HG02840 (cell line): ENCODE data around the gene SASH1.
A peak's percentile ranks its signal among the peaks of the same experiment; 100 is the strongest.

Experiments used
- ATAC-seq: cut with Tn5 transposase; IDR thresholded peaks from one replicate; pipeline ENCODE4 v1.9.1; 2021; ENCODE audit warnings: mild to moderate bottlenecking, moderate library complexity, moderate number of reproducible peaks; ENCODE audit not compliant: unreplicated experiment, low FRiP score

SASH1 gene

DNA sequence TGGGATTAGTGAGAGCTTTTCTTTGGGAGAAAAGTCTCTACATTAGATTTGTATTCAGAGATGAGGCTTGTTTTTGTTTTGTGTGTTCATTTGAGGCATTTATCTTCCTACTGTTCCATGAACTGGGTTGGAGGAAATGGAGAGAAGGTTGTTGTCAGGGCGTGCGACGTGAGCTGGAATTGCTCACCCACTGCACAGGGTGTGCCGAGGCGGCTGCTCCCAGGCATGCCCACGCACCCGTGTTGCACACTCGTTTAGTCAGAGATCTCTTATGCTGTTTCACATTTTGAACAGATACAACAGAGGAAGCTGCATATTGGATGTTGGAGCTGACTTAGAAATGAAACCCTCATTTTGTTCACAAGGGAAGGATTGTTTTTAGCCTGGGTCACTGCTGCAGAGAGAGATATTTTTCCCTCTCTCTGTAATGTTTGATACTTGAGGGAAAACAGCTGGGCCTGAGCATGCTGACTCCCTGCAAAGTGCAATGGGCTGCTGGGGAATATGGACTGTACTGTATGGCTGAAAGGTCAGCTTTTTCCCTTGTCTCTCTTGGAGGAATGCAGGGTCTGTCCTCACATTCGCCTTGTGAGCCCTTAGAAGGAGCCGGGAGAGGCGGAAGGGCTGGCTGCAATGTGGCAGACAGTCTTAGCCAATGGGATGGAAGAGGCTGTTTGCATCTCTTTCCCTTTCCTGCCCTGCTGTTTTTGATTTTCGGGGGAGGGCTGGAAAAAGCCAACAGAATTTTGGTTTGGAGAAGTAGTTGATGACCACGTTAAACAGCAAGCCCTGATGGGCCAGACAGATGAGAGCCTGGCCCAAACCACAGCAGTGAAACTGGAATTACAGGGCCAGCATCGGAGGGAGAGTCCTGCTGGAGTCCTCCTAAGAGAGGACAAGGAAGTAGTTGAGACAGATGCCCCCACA, 170.8 kb downstream of the SASH1 start:
- ATAC-seq, result no peak

DNA sequence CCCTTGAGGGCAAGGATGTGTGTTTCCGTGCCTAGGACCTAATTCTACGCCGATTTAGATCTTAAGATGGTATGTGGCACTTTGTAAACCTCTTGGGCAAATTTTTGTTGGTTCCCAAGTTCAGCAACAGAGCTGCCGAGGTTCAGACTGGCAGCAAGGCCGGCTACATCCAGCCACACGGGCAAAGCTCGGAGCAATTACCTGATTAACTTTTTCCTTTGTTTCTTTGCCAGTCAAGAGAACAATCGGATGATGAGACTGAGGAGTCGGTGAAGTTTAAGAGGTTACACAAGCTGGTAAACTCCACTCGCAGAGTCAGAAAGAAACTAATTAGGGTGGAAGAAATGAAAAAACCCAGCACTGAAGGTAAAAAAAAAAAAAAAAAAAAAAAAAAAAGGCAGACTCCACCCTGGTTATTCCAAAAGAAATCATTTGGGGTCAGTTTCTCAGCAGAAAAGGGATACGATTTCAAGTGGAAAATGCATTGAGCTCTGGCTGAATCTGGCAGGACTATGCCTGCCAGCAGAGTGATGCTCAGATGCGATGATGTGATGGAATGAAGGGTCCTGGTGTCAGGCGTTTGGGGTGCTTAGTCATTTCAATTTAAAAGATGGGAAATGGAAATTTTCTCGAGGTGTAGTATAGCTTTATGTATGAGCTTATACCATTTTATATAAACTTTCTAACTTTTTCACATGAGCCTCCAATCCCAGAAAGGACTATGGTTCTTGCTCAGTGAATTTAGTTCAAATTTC, 171.6 kb downstream of the SASH1 start:
- ATAC-seq, result no peak

DNA sequence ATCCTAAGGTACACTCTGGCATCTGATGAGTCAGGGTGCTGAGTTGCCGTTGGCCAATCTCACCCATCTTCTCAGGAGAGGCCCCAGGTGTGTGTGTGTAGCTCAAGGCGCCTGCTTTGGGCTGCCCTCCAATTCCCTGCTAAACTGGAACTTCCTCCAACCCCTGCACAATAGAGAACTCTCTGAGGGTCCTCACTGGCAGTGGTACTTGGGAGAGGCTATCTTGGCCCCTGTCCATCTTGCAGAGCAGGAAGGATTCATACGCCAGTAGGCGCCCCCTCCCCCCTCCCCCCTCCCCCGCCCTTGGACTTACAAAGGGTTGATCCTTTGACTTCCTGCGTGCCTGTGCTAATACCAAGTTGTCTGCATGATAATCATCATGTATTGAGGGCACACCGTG, 173.6 kb downstream of the SASH1 start:
- no peak for ATAC-seq

DNA sequence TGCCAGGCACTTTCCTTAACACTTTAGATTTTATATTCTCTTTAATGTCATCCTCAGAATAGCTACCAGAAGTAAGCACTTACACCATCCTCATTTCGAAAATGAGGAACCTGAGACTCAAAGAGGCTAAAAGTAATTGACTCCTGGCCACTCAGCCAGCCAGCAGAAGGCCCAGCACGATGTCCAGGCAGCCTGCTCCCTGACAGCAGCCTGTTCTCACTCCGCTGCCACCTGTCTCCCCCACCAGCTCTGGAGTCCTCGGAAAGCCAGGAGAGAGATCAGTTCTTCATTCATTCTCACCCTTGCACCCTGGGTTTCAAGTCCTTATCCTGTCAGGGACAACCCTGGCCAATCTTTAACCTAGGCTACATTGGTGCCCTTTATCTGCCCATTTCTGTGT, 174.0 kb downstream of the SASH1 start:
- no peak for ATAC-seq

DNA sequence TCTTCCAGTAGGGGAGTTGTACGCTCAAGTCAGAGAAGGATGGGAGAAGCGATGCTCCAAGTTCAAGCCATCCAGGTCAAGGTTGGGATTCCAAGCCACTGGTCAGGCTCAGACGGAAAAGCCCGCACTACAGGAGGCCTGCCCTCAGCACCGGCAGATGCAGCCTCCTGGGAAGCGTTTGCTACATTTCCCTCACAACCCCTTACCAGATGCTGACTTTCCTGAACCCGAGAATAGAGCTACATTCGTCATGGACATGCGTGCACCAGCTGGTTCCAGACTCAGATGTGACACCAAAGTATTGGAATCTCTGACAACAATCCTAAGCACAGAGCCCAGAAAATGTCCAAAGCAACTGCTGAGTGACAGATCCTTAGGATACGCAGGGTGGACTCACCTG, 174.8 kb downstream of the SASH1 start:
- ATAC-seq, result no peak

DNA sequence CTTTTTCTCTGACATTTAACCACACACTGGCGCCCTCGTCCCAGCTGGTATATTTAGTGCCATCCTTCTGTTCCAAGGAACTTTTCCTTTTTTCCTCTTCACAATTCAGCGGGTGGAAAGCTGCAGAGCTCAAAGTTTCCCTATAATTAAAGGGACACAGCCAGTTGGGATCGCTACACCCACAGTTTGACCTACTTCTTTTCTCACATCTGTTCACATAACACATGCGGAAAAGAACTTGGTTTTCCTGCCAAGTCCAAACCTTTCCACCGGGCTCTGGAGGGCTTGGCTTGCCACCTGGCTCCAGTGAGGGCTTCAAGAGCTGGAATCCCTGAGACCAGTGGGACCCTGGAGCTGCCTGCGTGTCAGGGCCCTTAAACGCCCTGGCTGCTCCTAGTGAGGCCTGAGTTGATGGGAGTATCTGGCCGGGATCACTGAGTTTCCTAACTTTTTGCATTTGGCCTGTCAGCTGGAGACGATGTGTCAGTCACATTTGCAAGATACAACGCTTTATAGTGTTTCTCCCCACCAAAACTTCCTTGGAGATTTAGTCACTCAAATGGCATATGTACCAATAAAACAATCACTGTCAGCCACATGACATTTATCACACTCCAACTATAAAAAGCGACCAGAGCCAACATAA, 176.0 kb downstream of the SASH1 start:
- ATAC-seq, result no peak

DNA sequence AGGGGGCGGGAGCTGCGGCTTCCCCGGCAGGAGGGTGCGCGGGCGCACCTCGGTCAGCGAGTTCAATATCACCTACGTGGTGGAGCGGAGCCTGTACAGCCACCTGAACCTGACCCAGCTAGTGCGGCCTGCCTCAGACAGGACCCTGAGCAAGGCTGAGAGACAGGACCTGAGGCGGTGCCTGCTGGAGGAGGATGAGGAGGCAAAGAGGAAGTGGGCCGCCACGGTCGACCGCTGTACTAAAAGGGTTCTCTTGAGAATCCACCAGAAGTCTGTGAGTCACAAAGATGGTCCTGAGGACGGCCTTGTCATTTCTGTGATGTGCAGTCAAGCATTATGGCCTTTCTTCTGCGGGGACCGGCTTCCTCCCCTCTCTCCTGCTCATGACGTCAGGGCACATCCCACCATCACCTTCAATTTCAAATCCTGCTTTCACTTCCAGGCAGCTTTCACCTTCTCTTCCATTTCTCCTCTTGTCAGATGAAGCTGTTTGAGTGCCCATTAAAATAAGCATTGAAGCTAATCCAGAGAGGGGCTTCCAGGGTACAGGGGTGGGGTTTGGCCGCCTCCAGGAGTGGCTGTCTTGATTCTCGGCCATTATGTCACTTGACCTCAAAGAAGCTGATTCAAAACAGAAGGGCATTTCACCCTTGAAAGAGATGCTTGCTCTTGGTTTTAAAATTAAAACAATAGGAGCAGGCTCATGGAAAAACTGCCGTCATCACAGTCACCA, 177.6 kb downstream of the SASH1 start:
- peak; percentile 85 for ATAC-seq

DNA sequence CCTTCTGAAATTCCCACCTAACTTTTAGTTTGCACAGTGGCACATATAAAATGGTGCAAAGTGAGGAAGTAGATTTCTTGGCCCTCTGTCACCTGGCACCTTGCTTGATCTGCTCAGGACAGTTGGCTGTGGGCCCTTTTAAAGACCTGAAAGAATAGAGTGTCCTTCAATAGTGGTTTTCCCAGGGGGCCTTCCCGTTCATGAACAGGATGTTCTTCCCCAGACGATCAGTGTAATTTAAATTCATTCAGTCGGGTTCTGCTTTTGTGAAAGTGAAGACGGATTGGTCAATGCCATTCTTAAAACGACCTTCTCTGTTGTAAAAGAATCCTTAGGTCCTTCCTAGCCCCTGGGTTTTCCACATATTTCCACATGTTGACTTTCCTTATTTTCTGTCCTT, 178.5 kb downstream of the SASH1 start:
- ATAC-seq, result no peak

DNA sequence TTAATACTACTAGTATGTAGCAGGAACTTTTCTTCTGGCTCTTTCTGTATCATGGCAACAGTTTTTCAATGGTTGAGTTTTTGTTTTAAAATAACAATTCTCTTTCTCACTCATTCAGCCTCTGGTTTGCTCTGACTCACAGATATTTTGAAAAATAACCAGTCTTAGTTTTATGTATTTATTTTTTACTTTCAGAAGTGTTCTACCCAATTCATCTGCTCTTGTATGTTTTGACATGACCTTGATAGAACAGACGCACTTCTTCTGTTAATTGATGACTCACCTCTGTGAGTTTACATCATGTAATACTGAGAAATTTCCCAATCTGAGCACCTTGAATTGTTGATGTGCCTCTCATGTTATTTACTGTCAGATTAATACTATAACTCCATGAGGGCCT, 178.9 kb downstream of the SASH1 start:
- ATAC-seq, result no peak

DNA sequence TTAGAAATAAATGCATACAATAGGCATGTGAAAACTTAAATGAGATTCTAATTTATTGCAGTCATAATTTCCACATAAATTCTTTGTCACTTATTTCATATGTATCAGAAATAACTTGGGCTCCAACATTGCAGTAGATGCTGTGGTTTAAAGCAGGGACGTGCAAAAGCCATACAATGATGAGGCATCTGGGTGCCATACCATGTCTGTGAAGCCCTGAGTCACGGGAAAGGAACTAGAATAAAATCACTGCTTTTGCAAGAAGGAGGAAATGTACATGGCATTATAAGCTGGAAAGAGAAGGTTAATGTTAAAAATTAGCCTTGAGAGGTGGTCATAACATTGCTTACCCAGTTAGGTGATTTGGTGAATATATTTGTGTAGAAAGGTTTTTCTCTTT, 180.4 kb downstream of the SASH1 start:
- no peak for ATAC-seq

DNA sequence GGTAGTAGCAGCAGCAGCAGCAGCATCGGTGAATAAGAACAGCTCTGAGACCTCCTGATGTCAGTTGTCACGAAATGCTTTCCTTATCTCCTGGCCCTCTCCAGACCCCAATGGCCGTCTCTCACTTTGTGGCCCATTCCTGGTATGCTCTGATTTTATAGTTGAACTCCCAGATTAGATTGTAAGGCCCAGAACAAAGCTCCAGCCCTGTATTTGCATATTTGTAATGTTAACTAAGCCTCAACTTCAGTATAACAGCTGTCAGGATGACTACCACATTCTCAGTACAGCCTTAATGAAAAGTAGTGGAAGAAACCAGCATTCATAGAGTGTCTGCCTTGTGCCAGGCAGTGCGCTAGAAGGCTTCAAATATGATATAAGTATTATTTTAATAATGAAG, 180.9 kb downstream of the SASH1 start:
- no peak for ATAC-seq

DNA sequence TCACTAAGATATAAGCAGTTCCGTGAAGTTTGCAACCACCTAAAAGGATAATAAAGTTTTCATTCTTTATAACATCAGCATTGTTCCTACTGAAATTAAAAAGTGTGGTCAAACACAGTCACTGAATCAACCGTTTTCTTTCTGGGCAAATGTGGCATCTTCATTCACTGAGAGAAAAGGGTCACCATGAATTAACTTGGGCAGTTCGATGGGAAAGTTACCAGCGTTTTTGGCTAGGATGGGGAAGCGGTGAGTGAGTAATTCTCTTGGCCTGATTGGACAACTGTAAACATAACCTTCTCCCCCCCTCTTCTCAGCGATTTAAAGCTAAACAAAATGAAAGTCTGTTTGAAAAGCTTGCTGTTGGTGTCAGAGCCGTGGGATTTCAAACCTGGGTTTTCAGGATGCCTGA, 181.8 kb downstream of the SASH1 start:
- no peak for ATAC-seq

DNA sequence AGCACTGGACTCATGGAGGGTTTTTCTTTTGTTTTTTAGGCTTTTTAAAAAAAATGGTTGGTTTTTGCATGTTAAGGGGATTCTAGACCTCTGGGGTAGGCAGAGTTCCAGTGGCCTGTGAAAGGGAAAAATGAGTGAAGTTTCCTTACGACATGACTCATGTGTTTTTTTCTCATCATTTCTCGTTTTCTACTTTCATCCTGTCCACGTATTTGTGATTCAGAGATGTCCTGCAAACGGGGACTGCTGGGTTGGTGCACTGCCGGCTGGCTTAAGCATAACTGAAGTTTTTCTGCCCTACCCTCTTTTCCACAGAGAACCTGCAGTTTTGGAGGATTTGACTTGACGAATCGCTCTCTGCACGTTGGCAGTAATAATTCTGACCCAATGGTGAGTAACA, 182.3 kb downstream of the SASH1 start:
- ATAC-seq, result no peak

DNA sequence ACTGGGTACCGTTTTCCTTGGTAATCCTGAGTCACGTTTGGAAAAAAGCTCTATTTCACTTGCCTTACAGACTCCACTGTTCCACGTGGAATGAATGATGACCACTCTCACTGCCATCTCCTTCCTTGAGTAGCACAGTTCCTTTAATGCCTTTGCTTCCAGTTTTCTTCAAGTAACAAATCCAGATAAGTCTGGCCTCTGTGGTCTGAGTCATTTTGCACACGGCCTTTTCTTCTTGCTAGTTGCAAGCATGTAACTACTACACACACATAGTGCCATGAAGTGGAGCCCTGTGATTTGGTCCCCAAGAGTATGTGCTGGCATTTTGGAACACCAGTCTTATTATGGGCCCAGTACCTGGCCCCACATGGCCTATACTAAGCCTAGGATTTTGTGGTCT, 182.8 kb downstream of the SASH1 start:
- no peak for ATAC-seq

DNA sequence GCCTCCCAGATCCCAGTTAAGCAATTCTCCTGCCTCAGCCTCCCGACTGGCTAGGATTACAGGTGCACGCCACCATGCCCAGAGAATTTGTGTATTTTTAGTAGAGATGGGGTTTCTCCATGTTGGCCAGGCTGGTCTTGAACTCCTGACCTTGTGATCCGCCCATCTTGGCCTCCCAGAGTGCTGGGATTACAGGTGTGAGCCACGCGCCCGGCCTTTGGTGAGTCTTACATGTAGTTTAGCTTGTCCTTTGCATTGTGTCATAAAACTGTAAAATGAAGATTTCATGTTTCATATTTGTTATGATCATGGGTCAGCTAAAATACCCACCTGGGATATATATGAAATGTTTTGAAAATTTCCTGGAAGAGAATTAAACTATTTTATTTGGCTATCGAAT, 183.5 kb downstream of the SASH1 start:
- no peak for ATAC-seq

DNA sequence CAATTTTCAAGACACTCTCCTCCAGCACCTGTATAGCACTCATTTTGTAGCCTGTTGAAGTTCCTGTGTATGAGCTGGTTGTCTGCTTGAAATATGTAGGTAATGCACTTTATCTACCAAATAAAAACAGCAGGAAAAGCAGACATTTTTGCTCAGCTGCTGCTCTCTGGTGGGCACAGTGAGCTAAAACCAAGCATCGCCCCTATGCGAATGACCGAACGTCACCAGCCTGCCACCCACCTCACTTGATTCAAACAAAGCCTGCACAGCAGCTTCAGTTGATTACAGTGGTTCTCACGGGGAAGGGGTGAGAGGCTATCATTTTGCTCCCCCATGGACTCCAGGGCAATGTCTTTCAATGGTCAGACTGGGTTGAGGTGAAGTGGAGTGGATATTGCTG, 185.7 kb downstream of the SASH1 start:
- ATAC-seq, result no peak

DNA sequence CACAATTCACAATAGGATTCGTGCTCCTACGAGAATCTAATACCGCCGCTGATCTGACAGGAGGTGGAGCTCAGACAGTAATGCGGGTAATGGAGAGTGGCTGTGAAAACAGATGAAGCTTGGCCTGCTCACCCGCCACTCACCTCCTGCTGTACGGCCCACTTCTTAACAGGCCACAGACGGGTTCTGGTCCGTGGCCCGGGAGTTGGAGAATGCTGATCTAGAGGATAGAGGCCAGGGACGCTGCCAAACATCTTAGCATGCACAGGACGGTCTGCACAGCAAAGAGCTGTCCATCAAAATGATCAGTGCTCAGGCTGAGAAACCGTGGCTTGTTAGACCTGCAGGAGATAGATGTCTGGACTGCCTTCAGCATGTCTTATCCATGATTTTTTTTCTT, 186.4 kb downstream of the SASH1 start:
- no peak for ATAC-seq

DNA sequence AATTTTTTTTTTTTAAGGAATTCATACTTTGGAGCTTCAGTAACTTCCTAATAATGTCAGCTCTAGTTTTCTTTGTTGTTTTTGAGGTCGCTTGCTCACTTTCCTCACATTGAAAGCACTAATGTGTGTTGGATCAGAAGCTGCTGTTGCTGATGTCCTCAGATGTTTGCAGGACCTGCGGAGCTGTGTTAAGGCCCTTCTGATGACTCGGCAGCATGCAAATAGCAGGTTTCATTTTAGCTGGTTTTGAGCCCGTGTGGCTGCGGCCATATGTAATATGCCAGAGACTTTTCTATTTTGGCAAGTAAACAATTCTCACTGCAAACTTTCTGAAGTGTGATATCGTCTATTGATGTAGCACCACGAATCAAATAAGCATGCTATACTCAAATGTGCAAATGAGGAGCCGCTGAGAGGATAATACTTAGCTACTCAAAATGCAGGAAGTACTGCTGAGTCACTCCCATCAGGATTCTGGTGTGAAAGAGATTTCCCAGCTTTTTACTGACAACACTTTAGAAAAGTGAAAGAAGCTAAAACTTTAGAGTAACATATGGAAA, 187.8 kb downstream of the SASH1 start:
- peak; percentile 88 for ATAC-seq

DNA sequence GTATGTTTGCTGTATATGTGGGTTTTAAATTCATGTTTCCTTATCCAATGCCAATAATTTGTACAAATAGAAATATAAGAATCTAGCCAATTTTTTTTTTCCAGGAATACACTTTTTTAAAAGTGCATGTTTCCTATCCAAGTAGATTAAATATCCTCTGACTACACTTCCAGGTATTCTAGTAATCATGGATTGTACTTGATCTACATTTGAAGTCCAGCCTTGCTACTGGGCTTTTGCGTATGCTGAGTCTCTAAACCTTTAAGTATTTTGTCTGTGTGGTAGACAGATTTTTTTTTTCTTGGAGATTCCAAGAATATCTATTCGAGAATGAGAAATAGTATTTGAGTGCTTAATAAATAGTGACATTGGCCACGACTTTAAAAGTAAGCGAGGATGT, 188.3 kb downstream of the SASH1 start:
- no peak for ATAC-seq

DNA sequence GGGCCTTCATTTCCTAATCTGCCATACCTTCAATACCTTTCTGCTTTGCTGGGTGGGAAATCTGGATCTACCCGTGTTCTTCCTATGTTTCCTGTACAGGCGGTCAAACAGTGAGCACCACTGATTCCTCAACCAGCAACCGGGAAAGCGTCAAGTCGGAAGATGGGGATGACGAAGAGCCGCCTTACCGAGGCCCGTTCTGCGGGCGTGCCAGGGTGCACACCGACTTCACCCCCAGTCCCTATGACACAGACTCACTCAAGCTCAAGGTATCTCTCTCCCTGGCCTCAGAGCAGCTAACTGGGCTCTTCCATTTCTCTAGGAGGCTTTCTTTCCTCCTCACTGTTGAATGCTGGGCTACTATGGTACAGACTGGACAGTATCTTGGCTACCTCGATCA, 190.1 kb downstream of the SASH1 start:
- no peak for ATAC-seq
